Measurements from ENCODE around the gene CEP20.

Gene CEP20

DNA sequence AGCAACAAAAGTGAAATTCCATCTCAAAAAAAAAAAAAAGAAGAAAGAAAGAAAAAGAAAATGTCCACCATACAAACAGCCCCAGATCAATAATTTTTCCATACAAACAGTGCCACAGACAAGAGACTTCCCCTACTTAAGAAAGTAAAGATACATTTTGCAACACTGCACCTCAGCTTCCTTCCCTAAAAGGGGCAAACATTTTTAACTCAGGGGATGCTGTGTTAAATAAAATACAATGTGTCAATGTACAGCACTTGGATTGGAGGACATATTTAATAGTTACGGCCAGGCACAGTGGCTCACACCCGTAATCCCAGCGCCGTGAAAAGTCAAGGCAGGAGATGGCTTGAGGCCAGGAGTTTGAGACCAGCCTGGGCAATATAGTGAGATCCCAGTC lies 53.9 kb downstream of the CEP20 start:
- Histone ChIP-seq H3K4me3 (ENCODE audit: low read depth, low read length) (no peak overlapping the region), H3K9me3 (ENCODE audit: severe bottlenecking) (no peaks in the 10 kb centered on the region), H3K27ac (no peak overlapping the region), H3K36me3 (no peaks in the 10 kb centered on the region), H3K27me3 (ENCODE audit: insufficient read depth, low read depth, severe bottlenecking) (no peaks in the 10 kb centered on the region)
- TF ChIP-seq, protein P1, sequence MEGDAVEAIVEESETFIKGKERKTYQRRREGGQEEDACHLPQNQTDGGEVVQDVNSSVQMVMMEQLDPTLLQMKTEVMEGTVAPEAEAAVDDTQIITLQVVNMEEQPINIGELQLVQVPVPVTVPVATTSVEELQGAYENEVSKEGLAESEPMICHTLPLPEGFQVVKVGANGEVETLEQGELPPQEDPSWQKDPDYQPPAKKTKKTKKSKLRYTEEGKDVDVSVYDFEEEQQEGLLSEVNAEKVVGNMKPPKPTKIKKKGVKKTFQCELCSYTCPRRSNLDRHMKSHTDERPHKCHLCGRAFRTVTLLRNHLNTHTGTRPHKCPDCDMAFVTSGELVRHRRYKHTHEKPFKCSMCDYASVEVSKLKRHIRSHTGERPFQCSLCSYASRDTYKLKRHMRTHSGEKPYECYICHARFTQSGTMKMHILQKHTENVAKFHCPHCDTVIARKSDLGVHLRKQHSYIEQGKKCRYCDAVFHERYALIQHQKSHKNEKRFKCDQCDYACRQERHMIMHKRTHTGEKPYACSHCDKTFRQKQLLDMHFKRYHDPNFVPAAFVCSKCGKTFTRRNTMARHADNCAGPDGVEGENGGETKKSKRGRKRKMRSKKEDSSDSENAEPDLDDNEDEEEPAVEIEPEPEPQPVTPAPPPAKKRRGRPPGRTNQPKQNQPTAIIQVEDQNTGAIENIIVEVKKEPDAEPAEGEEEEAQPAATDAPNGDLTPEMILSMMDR (IDR thresholded peaks at IDR 0.05; ENCODE audit: low read depth, low read length) = no peak
- no peak for DNase-seq

DNA sequence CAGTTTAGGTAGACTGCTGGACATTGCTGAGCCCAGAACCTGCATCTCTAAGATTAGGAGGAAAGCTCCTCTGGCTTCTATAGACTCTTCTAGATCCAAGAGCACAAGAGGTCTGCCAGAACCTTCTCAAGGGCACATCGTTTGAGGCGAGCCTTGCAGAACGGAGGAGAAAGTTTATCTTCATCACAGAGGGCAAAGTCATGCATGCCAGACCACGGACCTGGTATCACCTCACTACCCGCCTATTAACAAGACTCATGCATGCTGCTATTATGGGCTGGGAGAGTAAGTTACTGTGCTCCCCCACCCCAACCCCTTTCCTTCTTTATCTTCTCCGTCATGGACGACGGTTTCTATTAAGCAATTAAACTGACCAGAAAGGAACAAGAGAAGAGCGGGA lies 54.9 kb downstream of the CEP20 start:
- no peak overlapping the region for H3K4me3 ChIP-seq (ENCODE audit: low read depth, low read length)
- no peak for DNase-seq
- H3K9me3 ChIP-seq (ENCODE audit: severe bottlenecking) = no peaks in the 10 kb centered on the region
- H3K27ac ChIP-seq = no peak overlapping the region
- H3K36me3 ChIP-seq = no peaks in the 10 kb centered on the region
- TF ChIP-seq, protein P1 (IDR thresholded peaks at IDR 0.05; ENCODE audit: low read depth, low read length) = no peak
- H3K27me3 ChIP-seq (ENCODE audit: insufficient read depth, low read depth, severe bottlenecking) = no peaks in the 10 kb centered on the region

DNA sequence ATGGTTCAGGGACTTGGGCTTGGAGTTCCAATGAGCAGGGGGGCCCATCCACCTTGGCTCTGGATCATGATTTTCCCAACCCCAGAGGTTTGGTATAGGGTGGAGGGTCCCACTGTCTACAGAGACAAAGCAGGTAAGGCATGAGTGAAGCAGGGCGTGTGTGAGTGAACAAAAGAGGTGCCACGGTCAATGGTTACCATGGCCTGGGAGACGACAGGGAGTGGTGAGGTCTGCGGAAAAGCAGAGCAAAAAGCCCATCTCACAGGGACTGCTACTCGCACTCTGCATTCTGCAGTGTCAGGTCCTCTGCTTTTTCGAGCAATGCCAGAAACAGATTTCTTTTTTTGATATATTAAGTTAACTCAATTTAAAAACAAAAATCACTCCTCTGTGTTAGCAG lies 56.2 kb downstream of the CEP20 start:
- DNase-seq = no peak
- Histone ChIP-seq H3K27ac (no peak overlapping the region), H3K4me3 (ENCODE audit: low read depth, low read length) (no peak overlapping the region), H3K27me3 (ENCODE audit: insufficient read depth, low read depth, severe bottlenecking) (no peaks in the 10 kb centered on the region), H3K9me3 (ENCODE audit: severe bottlenecking) (no peaks in the 10 kb centered on the region), H3K36me3 (no peaks in the 10 kb centered on the region)
- TF ChIP-seq, protein P1 (IDR thresholded peaks at IDR 0.05; ENCODE audit: low read depth, low read length) = no peak

DNA sequence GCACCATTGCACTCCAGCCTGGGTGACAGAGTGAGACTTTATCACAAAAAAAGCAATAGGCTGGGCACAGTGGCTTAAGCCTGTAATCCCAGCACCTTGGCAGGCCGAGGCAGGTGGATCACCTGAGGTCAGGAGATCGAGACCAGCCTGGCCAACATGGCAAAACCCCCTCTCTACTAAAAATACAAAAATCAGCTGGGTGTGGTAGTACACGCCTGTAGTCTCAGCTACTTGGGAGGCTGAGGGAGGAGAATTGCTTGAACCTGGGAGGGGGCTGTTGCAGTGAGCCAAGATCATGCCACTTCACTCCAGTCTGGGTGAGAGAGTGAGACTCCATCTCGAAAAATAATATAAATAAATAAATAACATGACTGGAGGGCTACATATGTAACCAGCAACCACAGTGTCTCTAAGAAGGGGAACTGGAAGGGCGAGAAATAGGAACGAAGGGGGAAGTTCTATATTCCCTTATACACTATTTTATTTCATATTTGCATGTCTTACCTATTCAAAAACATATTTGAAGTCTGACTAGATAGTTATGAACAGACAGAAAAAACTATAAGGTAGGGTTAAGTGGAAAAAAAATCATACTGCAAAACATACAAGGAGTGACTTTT lies 57.5 kb downstream of the CEP20 start:
- Histone ChIP-seq H3K4me3 (ENCODE audit: low read depth, low read length) (no peak overlapping the region), H3K9me3 (ENCODE audit: severe bottlenecking) (no peaks in the 10 kb centered on the region), H3K36me3 (no peaks in the 10 kb centered on the region), H3K27ac (no peak overlapping the region), H3K27me3 (ENCODE audit: insufficient read depth, low read depth, severe bottlenecking) (no peaks in the 10 kb centered on the region)
- TF ChIP-seq, protein P1 (IDR thresholded peaks at IDR 0.05; ENCODE audit: low read depth, low read length) = no peak
- DNase-seq = no peak

DNA sequence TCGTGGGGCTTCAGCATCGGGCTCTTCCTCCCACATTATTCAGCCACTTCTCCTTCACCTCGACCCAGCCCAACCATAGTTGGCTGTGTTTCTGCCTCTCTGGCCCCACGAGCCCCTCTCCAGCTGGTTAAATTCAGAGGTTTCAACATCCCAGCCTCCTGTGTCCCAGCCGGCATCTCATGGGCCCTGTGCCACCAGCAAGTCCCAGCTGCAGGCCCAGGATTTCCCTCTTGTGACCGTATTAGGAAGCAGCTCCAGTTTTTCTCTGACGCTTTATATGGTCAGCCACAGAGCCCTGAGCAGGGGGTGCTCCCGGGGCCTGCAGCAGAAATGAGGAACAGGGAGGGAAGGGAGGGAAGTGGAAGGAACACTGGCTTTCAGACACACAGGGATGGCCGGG lies 58.9 kb downstream of the CEP20 start:
- TF ChIP-seq, protein P1 (IDR thresholded peaks at IDR 0.05; ENCODE audit: low read depth, low read length) = no peak
- no peak for DNase-seq
- Histone ChIP-seq H3K36me3 (no peaks in the 10 kb centered on the region), H3K4me3 (ENCODE audit: low read depth, low read length) (no peak overlapping the region), H3K27ac (no peak overlapping the region), H3K9me3 (ENCODE audit: severe bottlenecking) (no peaks in the 10 kb centered on the region), H3K27me3 (ENCODE audit: insufficient read depth, low read depth, severe bottlenecking) (no peaks in the 10 kb centered on the region)

DNA sequence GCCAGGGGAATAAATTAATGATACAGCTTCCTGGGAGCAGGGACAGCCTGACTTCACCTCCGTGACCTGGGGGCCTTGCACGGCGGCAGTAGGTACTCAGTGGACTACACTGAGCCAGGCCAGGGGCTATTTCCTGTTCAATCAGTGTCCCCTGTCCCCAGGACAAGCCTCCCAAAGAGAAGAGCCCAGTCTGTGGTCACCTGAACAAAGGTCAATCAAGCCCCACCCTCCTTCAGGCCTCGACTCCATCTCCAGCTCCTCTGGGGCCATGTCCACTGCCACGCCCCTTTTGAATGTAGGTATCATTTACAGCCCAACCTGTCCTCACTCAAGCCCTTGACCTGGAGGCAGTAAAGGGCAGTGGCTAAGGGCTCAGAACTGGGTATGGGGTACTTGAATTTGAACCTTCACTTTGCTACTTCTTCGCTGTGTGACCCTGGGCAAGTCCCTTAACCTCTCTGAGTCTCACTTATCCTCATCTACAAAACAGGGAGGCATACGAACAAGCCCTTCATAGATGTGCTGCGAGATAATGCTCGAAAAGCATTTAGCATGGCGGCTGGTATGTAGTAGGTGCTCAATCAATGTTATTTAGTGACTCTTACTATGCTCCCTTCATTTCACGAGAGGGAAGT lies 60.6 kb downstream of the CEP20 start:
- Histone ChIP-seq H3K27ac (no peak overlapping the region), H3K9me3 (ENCODE audit: severe bottlenecking) (no peaks in the 10 kb centered on the region), H3K27me3 (ENCODE audit: insufficient read depth, low read depth, severe bottlenecking) (no peaks in the 10 kb centered on the region), H3K36me3 (no peaks in the 10 kb centered on the region), H3K4me3 (ENCODE audit: low read depth, low read length) (no peak overlapping the region)
- no peak for DNase-seq
- TF ChIP-seq, protein P1 (IDR thresholded peaks at IDR 0.05; ENCODE audit: low read depth, low read length) = no peak
